Parathyroid adenoma (tissue), 2 donors: ENCODE results near the gene SLC6A15.
A peak's percentile ranks its signal among the peaks of the same experiment; 100 is the strongest.

Source experiments
- H2AFZ ChIP-seq: fragments of 300-600 bp; sonication (generic); one replicate; pipeline ENCODE4 v1.7.0; 2017; ENCODE audit warnings: antibody characterized with exemption, mild to moderate bottlenecking
- H3K27ac ChIP-seq: fragments of 300-600 bp; sonication (generic); one replicate; pipeline ENCODE4 v1.7.0; 2017
- H3K27me3 ChIP-seq: fragments of 300-600 bp; sonication (generic); one replicate; pipeline ENCODE4 v1.7.0; 2017; ENCODE audit warnings: low read length; ENCODE audit not compliant: control insufficient read depth, insufficient read depth
- H3K36me3 ChIP-seq: fragments of 300-600 bp; sonication (generic); one replicate; pipeline ENCODE4 v1.7.0; 2017; ENCODE audit warnings: low read length; ENCODE audit not compliant: control insufficient read depth, insufficient read depth
- H3K4me1 ChIP-seq: fragments of 300-600 bp; sonication (generic); one replicate; pipeline ENCODE4 v1.7.0; 2017; ENCODE audit warnings: control low read depth
- H3K4me2 ChIP-seq: fragments of 300-600 bp; sonication (generic); one replicate; pipeline ENCODE4 v1.7.0; 2017; ENCODE audit warnings: low read length
- H3K4me3 ChIP-seq: fragments of 300-600 bp; sonication (generic); one replicate; pipeline ENCODE4 v1.7.0; 2017; ENCODE audit warnings: low read depth, low read length
- H3K79me2 ChIP-seq: fragments of 300-600 bp; sonication (generic); one replicate; pipeline ENCODE4 v1.7.0; 2017; ENCODE audit warnings: control low read depth
- H3K9ac ChIP-seq: fragments of 300-600 bp; sonication (generic); one replicate; pipeline ENCODE4 v1.7.0; 2017; ENCODE audit warnings: mild to moderate bottlenecking
- H3K9me3 ChIP-seq: fragments of 300-600 bp; sonication (generic); one replicate; pipeline ENCODE4 v1.7.0; 2017; ENCODE audit warnings: low read length; ENCODE audit not compliant: control insufficient read depth
- CTCF ChIP-seq: fragments of 300-600 bp; sonication (generic); IDR thresholded peaks from one replicate; pipeline ENCODE4 v1.7.0; 2017; ENCODE audit warnings: antibody characterized with exemption, mild to moderate bottlenecking
- donor health status: primary hyperparathyroidism.

Gene SLC6A15

GRCh38 chr12:84912198-84913128, at the start of gene SLC6A15:
TSS of gene SLC6A15 (minus strand) at chr12:84912799. CDS start at chr12:84892120, 20,679 bp downstream.
- H3K4me1 ChIP-seq: no peaks in the 10 kb centered on the region
- H3K79me2 ChIP-seq: no peaks in the 10 kb centered on the region
- H3K4me3 ChIP-seq: no peak within 1 kb of the TSS
- no peaks in the 10 kb centered on the region for H3K36me3 ChIP-seq
- H3K4me2 ChIP-seq: peak within 1 kb of the TSS; percentile 60
- no peaks in the 10 kb centered on the region for H3K9me3 ChIP-seq
- no peak within 1 kb of the TSS for H3K9ac ChIP-seq
- peak within 1 kb of the TSS; percentile 63 for H2AFZ ChIP-seq
- peaks cover 10% of the 10 kb centered on the region for H3K27me3 ChIP-seq
- H3K27ac ChIP-seq: no peak within 1 kb of the TSS
- TF ChIP-seq CTCF: no peak

GRCh38 chr12:84960918-84961317, 48.3 kb upstream of the SLC6A15 start:
- no peak for TF ChIP-seq CTCF
- Histone ChIP-seq H3K4me2 (no peak overlapping the region), H2AFZ (no peak overlapping the region), H3K79me2 (no peaks in the 10 kb centered on the region), H3K36me3 (no peaks in the 10 kb centered on the region), H3K4me3 (no peak overlapping the region), H3K27me3 (no peaks in the 10 kb centered on the region), H3K9ac (no peak overlapping the region), H3K27ac (no peak overlapping the region), H3K4me1 (no peaks in the 10 kb centered on the region), H3K9me3 (no peaks in the 10 kb centered on the region)

- H3K4me2 ChIP-seq: no peak overlapping the region
- no peaks in the 10 kb centered on the region for H3K79me2 ChIP-seq
- no peak overlapping the region for H3K27ac ChIP-seq
- H3K4me3 ChIP-seq: no peak overlapping the region
- TF ChIP-seq CTCF: no peak
- H3K9me3 ChIP-seq: no peaks in the 10 kb centered on the region
- H2AFZ ChIP-seq: no peak overlapping the region
- H3K36me3 ChIP-seq: no peaks in the 10 kb centered on the region
- H3K4me1 ChIP-seq: no peaks in the 10 kb centered on the region
- no peaks in the 10 kb centered on the region for H3K27me3 ChIP-seq
- H3K9ac ChIP-seq: no peak overlapping the region
Measured at GRCh38 chr12:84955298-84955697, 42.7 kb upstream of the SLC6A15 start.

GRCh38 chr12:84954415-84954814, 41.8 kb upstream of the SLC6A15 start:
- H3K79me2 ChIP-seq: no peaks in the 10 kb centered on the region
- no peak overlapping the region for H3K27ac ChIP-seq
- H3K9ac ChIP-seq: no peak overlapping the region
- no peak overlapping the region for H3K4me3 ChIP-seq
- no peak for TF ChIP-seq CTCF
- H3K9me3 ChIP-seq: no peaks in the 10 kb centered on the region
- H3K36me3 ChIP-seq: no peaks in the 10 kb centered on the region
- no peak overlapping the region for H3K4me2 ChIP-seq
- no peak overlapping the region for H2AFZ ChIP-seq
- H3K4me1 ChIP-seq: no peaks in the 10 kb centered on the region
- no peaks in the 10 kb centered on the region for H3K27me3 ChIP-seq
